ENCODE results near the gene MALAT1.

DNA sequence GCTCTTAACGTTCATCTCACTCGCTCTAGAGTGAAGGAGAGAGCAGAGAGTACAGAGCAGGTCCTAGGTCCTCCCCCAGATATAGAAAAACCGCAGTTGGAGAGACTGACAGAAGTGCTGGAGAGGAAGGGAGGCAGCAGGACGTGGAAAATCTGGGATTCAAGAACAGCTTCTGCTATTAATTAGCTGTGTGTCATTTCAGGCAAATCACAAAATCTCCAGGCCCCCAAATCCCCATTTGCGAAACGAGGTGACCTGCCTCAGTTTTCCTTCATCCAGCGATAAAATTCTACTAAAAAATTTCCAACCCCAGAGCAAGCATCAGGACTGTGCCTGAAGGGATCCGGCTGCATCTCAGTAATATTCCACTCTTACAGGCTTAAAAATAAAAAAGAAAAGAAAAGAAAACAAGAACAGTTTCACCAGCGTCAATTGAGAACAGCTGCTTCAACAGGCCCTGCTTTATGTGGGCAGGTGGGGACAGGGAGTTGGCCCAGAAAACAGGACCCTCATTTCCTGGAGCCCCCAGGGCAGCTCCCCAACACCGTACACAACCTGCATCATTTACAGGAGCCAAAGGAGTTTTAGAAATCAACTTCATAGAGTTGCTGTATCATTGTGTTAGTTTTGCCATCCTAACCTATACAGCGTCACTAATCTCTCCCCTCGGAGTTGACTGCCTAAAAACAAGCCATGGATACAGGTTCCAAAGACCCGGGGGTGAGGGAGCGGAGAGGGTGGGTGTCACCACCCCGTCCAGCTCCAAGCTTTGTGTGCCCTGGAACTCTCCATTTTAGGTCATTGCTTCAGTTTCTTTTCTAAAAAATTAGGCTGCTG is 2.3 kb upstream of the MALAT1 start:
- TF ChIP-seq OSR1 (CRISPR knock-in tag; IDR thresholded peaks at IDR 0.05) (no peak), ZFP30 (CRISPR knock-in tag; IDR thresholded peaks at IDR 0.05) (no peak), CSDC2 (CRISPR knock-in tag; IDR thresholded peaks at IDR 0.05) (no peak), PPARA (CRISPR knock-in tag; IDR thresholded peaks at IDR 0.05; ENCODE audit: borderline replicate concordance) (no peak), GLIS3 (CRISPR knock-in tag; IDR thresholded peaks at IDR 0.05) (no peak), ZFP3 (CRISPR knock-in tag; IDR thresholded peaks at IDR 0.05) (no peak), TCF4 (CRISPR knock-in tag; IDR thresholded peaks at IDR 0.05; ENCODE audit: borderline replicate concordance) (no peak; the same call in 1 of the 2 replicates), ZNF565 (CRISPR knock-in tag; conservative IDR thresholded peaks at IDR 0.05; ENCODE audit: low read depth) (no peak), ARNTL (CRISPR knock-in tag; IDR thresholded peaks at IDR 0.05; ENCODE audit: borderline replicate concordance, low read depth) (no peak), PATZ1 (CRISPR knock-in tag; IDR thresholded peaks at IDR 0.05; ENCODE audit: borderline replicate concordance) (no peak), ESRRG (CRISPR knock-in tag; IDR thresholded peaks at IDR 0.05) (no peak)
- TF ChIP-seq, protein P1, sequence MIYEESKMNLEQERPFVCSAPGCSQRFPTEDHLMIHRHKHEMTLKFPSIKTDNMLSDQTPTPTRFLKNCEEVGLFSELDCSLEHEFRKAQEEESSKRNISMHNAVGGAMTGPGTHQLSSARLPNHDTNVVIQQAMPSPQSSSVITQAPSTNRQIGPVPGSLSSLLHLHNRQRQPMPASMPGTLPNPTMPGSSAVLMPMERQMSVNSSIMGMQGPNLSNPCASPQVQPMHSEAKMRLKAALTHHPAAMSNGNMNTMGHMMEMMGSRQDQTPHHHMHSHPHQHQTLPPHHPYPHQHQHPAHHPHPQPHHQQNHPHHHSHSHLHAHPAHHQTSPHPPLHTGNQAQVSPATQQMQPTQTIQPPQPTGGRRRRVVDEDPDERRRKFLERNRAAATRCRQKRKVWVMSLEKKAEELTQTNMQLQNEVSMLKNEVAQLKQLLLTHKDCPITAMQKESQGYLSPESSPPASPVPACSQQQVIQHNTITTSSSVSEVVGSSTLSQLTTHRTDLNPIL (CRISPR knock-in tag; IDR thresholded peaks at IDR 0.05; ENCODE audit: low read depth): no peak

Measured in SK-N-SH treated with all-trans-retinoic acid at 6 μM for 48 hours (cell line).